HL-60 (cell line): ENCODE data around the gene TTLL7.
"Not testable (repeated sequence)": the region's sequence is repeated elsewhere in the genome, so short reads cannot be mapped to it uniquely, and the experiment has no call there.

Experiments used
- DNase-seq, 2 experiments: peaks; one replicate each; pipeline ENCODE4 v3.0.0-alpha.2; 2010 to 2020; ENCODE audit warnings: low read depth in 1 of 2, low spot score in 1 of 2
- H3K27ac ChIP-seq: fragments of 250-450 bp; sonication (Bioruptor Pico); replicated peaks from 2 replicates; pipeline ENCODE4 v1.5.1; 2020; ENCODE audit warnings: mild to moderate bottlenecking, moderate library complexity
- H3K27me3 ChIP-seq: fragments of 250-450 bp; sonication (Bioruptor Pico); 2 replicates; pipeline ENCODE4 v1.5.1; 2021; ENCODE audit warnings: mild to moderate bottlenecking, moderate library complexity; ENCODE audit not compliant: insufficient read depth, poor library complexity, severe bottlenecking
- H3K4me3 ChIP-seq: replicated peaks from 2 replicates; pipeline ENCODE4 v1.5.1; 2011; ENCODE audit warnings: mild to moderate bottlenecking, control low read depth, low read length; ENCODE audit not compliant: insufficient read depth
- GABPA ChIP-seq: IDR thresholded peaks from 2 replicates; pipeline ENCODE4 v1.6.1; 2012; ENCODE audit warnings: low read depth
- POLR2AphosphoS5 ChIP-seq: IDR thresholded peaks from 2 replicates; pipeline ENCODE4 v1.6.1; 2012; ENCODE audit warnings: low read depth
- SPI1 ChIP-seq: IDR thresholded peaks from 2 replicates; pipeline ENCODE4 v1.6.1; 2012; ENCODE audit warnings: low read depth, mild to moderate bottlenecking, borderline replicate concordance
- TF ChIP-seq, protein P1 (sequence below): IDR thresholded peaks from one replicate; pipeline ENCODE4 v1.5.1; 2011; ENCODE audit warnings: low read length, control low read depth, inconsistent platforms; ENCODE audit not compliant: insufficient read depth
- TF ChIP-seq, protein P2 (sequence below): IDR thresholded peaks from 2 replicates; pipeline ENCODE4 v1.6.1; 2012; ENCODE audit warnings: low read depth; ENCODE audit not compliant: insufficient replicate concordance

The TTLL7 gene

DNA sequence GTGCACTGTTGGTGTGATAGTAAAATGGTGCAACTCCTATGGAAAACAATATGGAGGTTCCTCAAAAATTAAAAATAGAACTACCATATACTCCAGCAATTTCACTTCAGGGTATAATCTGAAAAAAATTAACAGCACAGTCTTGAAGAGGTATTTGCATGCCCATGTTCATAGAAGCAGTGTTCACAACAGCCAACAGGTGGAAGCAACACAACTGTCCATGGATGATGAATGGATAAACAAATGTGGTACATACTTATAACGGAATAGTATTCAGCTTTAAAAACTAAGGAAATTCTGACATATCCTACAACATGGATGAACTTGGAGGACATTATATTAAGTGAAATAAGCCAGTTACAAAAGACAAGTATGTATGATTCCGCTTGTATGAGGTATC lies 8.2 kb downstream of the TTLL7 start:
- Histone ChIP-seq H3K4me3 (no peak overlapping the region), H3K27me3 (peaks cover 3% of the 10 kb centered on the region), H3K27ac (no peak overlapping the region)
- DNase-seq: no peak
- TF ChIP-seq POLR2AphosphoS5 (no peak), SPI1 (no peak), GABPA (no peak)
- TF ChIP-seq, protein P1, sequence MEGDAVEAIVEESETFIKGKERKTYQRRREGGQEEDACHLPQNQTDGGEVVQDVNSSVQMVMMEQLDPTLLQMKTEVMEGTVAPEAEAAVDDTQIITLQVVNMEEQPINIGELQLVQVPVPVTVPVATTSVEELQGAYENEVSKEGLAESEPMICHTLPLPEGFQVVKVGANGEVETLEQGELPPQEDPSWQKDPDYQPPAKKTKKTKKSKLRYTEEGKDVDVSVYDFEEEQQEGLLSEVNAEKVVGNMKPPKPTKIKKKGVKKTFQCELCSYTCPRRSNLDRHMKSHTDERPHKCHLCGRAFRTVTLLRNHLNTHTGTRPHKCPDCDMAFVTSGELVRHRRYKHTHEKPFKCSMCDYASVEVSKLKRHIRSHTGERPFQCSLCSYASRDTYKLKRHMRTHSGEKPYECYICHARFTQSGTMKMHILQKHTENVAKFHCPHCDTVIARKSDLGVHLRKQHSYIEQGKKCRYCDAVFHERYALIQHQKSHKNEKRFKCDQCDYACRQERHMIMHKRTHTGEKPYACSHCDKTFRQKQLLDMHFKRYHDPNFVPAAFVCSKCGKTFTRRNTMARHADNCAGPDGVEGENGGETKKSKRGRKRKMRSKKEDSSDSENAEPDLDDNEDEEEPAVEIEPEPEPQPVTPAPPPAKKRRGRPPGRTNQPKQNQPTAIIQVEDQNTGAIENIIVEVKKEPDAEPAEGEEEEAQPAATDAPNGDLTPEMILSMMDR: no peak
- TF ChIP-seq, protein P2, sequence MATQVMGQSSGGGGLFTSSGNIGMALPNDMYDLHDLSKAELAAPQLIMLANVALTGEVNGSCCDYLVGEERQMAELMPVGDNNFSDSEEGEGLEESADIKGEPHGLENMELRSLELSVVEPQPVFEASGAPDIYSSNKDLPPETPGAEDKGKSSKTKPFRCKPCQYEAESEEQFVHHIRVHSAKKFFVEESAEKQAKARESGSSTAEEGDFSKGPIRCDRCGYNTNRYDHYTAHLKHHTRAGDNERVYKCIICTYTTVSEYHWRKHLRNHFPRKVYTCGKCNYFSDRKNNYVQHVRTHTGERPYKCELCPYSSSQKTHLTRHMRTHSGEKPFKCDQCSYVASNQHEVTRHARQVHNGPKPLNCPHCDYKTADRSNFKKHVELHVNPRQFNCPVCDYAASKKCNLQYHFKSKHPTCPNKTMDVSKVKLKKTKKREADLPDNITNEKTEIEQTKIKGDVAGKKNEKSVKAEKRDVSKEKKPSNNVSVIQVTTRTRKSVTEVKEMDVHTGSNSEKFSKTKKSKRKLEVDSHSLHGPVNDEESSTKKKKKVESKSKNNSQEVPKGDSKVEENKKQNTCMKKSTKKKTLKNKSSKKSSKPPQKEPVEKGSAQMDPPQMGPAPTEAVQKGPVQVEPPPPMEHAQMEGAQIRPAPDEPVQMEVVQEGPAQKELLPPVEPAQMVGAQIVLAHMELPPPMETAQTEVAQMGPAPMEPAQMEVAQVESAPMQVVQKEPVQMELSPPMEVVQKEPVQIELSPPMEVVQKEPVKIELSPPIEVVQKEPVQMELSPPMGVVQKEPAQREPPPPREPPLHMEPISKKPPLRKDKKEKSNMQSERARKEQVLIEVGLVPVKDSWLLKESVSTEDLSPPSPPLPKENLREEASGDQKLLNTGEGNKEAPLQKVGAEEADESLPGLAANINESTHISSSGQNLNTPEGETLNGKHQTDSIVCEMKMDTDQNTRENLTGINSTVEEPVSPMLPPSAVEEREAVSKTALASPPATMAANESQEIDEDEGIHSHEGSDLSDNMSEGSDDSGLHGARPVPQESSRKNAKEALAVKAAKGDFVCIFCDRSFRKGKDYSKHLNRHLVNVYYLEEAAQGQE: no peak

DNA sequence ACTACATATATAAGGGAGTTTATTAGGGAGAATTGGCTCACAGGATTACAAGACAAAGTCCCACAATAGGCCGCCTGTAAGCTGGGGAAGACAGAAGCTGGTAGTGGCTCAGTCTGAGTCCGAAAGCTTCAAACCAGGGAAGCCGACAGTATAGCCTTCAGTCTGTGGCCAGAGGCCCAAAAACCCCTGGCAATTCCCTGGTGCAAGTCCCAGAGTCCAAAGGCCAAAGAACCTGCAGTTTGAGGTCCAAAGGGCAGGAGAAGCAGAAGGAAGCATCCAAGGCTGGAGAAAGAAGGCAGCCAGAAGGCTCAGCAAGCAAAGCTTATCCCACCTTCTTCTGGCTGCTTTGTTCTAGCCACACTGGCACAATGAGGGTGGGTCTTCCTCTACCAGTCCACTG lies 13.9 kb downstream of the TTLL7 start:
- no peak overlapping the region for H3K4me3 ChIP-seq
- no peak for DNase-seq
- H3K27me3 ChIP-seq: no peaks in the 10 kb centered on the region
- no peak overlapping the region for H3K27ac ChIP-seq
- no peak for TF ChIP-seq SPI1
- TF ChIP-seq, protein P2: no peak
- TF ChIP-seq, protein P1: no peak
- TF ChIP-seq POLR2AphosphoS5: no peak
- TF ChIP-seq GABPA: no peak

DNA sequence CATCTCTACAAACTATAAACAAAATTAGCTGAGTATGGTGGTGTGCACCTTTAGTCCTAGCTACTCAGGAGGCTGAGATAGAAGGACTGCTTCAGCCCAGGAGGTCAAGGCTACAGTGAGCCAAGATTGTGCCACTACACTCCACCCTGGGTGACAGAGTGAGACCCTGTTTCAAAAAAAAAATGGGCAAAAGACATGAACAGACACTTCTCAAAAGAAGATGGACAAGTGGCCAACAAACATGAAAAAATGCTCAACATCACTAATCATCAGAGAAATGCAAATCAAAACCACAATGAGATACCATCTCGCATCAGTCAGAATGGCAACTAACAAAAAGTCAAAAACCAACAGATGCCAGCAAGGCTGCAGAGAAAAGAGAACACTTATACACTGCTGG lies 15.0 kb downstream of the TTLL7 start:
- not testable (repeated sequence) for H3K27ac ChIP-seq, DNase-seq, H3K27me3 ChIP-seq, H3K4me3 ChIP-seq

DNA sequence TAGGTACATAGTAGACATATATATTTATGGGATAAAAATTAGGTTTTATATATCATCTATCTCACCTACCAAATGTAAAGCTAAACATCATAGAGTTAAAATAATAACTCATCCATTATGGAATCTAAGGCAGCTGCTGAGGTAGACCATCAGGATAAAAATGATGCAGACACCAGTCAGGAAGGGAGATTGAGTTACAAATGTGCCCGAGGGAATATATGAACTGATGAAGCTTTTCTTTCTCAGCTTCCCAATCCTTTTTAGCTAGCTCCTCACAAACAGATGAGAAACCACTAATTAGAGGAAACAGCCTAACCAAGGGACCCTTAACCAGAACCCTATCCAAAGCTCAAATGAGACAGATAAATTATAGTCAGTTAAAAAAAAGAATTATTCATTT lies 20.9 kb downstream of the TTLL7 start:
- Histone ChIP-seq H3K27ac (no peak overlapping the region), H3K27me3 (no peaks in the 10 kb centered on the region), H3K4me3 (no peak overlapping the region)
- TF ChIP-seq, protein P2: no peak
- TF ChIP-seq POLR2AphosphoS5 (no peak), GABPA (no peak), SPI1 (no peak)
- TF ChIP-seq, protein P1: no peak
- no peak for DNase-seq
